K562 (cell line): ENCODE data around the gene TP53BP1. TPM values are rescaled to one million over a fixed set of nuclear protein-coding genes. Genes with fewer than 3 reads are reported as not detected.

Experiments used
- ATAC-seq: fragments of 200-7000 bp; cut with Tn5 transposase; 3 replicates; pipeline ENCODE4 v1.9.1; 2020; ENCODE audit warnings: moderate library complexity
- BruUV-seq: library from RNA; stranded (reverse); fragments of 400-500 nt; replicated peaks from 2 replicates; lab custom pipeline; 2021; lab: Mats Ljungman, UMichigan
- CTCF ChIA-PET: fragments of 300-600 bp; formaldehyde crosslinking; extraction: SDS; loops from one replicate; lab custom pipeline; 2021; ENCODE audit warnings: low intra/inter-chr PET ratio; lab: Yijun Ruan, JAX
- POLR2A ChIA-PET: fragments of 300-600, 350-650 bp; sonication (Branson Sonifier 250); formaldehyde crosslinking; extraction: SDS; loops from one replicate; lab custom pipeline; 2021; ENCODE audit warnings: antibody characterized with exemption, inconsistent platforms; lab: Yijun Ruan, JAX
- DNase-seq, 4 experiments: peaks; one replicate each; pipeline versions ENCODE4 v3.0.0 to v3.0.0-alpha.2; 2011 to 2018; ENCODE audit warnings: low spot score in 3 of 4, mixed read lengths in 3 of 4; ENCODE audit errors: extremely low read depth in 1 of 4
- FAIRE-seq: peaks from 2 replicates; lab custom pipeline; 2011; peaks lifted over from hg19 to GRCh38; lab: Jason Lieb, UNC
- H2AFZ ChIP-seq: 2 replicates; pipeline ENCODE4 v1.6.0; 2011; ENCODE audit warnings: low read depth, low read length, control low read depth, inconsistent platforms
- H3K27ac ChIP-seq: fragments of 200-600 bp; 3 replicates; pipeline ENCODE4 v1.8.0; 2011; ENCODE audit warnings: low read depth, mild to moderate bottlenecking, control low read depth, inconsistent platforms, low read length, moderate library complexity, mixed read lengths; ENCODE audit errors: extremely low read depth
- H3K27me3 ChIP-seq, 2 experiments: fragments of 300-600 bp in 1 of 2; 2 replicates in 1 of 2; 3 replicates in 1 of 2; pipeline versions ENCODE4 v1.6.0 to v1.8.0; 2011; ENCODE audit warnings: inconsistent platforms in 2 of 2, low read length in 2 of 2, mild to moderate bottlenecking in 1 of 2, mixed read lengths in 1 of 2, moderate library complexity in 1 of 2; ENCODE audit not compliant: control insufficient read depth in 2 of 2, insufficient read depth in 2 of 2
- H3K36me3 ChIP-seq: fragments of 300-600 bp; 3 replicates; pipeline ENCODE4 v1.8.0; 2011; ENCODE audit warnings: mild to moderate bottlenecking, low read length, inconsistent platforms; ENCODE audit not compliant: control insufficient read depth, insufficient read depth
- H3K4me1 ChIP-seq, 2 experiments: fragments of 200-600 bp in 1 of 2; replicated peaks in 1 of 2; 2 replicates in 1 of 2; 3 replicates in 1 of 2; pipeline versions ENCODE4 v1.5.1 to v1.8.0; 2011; ENCODE audit warnings: inconsistent platforms in 2 of 2, low read length in 2 of 2, mild to moderate bottlenecking in 1 of 2, mixed read lengths in 1 of 2, moderate library complexity in 1 of 2; ENCODE audit not compliant: control insufficient read depth in 2 of 2, insufficient read depth in 2 of 2
- H3K4me2 ChIP-seq: 2 replicates; pipeline ENCODE4 v1.6.1; 2011; ENCODE audit warnings: low read length, control low read depth, inconsistent platforms, mixed read lengths; ENCODE audit not compliant: insufficient read depth
- H3K4me3 ChIP-seq: fragments of 200-600 bp; sonication (generic), shearing (Covaris generic); 2 replicates; pipeline ENCODE4 v1.5.1; 2016; ENCODE audit warnings: control low read depth, inconsistent platforms
- H3K79me2 ChIP-seq: fragments of 200-600 bp; 3 replicates; pipeline ENCODE4 v1.8.0; 2011; ENCODE audit warnings: low read length, inconsistent platforms; ENCODE audit not compliant: control insufficient read depth, insufficient read depth
- H3K9ac ChIP-seq, 2 experiments: 2 replicates each; pipeline versions ENCODE4 v1.6.0 to v1.6.1; 2011; ENCODE audit warnings: low read depth in 2 of 2, low read length in 2 of 2, control low read depth in 1 of 2, inconsistent platforms in 1 of 2, mild to moderate bottlenecking in 1 of 2, mixed read lengths in 1 of 2; ENCODE audit not compliant: insufficient read depth in 1 of 2
- H3K9me1 ChIP-seq: one replicate; pipeline ENCODE4 v1.6.0; 2011; ENCODE audit warnings: inconsistent platforms, mild to moderate bottlenecking, low read length, moderate library complexity; ENCODE audit not compliant: control insufficient read depth, insufficient read depth
- H3K9me3 ChIP-seq: replicated peaks from 2 replicates; pipeline ENCODE4 v1.5.1; 2011; ENCODE audit warnings: low read depth, low read length, inconsistent platforms; ENCODE audit not compliant: control insufficient read depth, insufficient read depth
- H4K20me1 ChIP-seq: replicated peaks from 2 replicates; pipeline ENCODE4 v1.6.1; 2011; ENCODE audit warnings: low read length, inconsistent platforms, mixed read lengths; ENCODE audit not compliant: control insufficient read depth, insufficient read depth
- AFF4 ChIP-seq: sonication (generic); formaldehyde crosslinking; IDR thresholded peaks from 2 replicates; pipeline ENCODE4 v1.8.0; 2023; ENCODE audit warnings: mild to moderate bottlenecking, missing genetic modification reagents
- ARHGAP35 ChIP-seq: fragments of 450-650 bp; IDR thresholded peaks from 2 replicates; pipeline ENCODE4 v1.6.1; 2018; ENCODE audit not compliant: partially characterized antibody
- DMBX1 ChIP-seq: fragments of 250-450 bp; sonication (Bioruptor Pico); IDR thresholded peaks from 2 replicates; pipeline ENCODE4 v1.8.0; 2022; ENCODE audit warnings: inconsistent platforms, mild to moderate bottlenecking, moderate library complexity, borderline replicate concordance
- HCFC1 ChIP-seq: IDR thresholded peaks from 2 replicates; pipeline ENCODE4 v1.6.1; 2012; ENCODE audit warnings: low read depth, low read length, improper control_type of control experiment
- HDAC2 ChIP-seq: fragments of 450-650 bp; IDR thresholded peaks from 2 replicates; pipeline ENCODE4 v1.6.1; 2016; ENCODE audit warnings: mild to moderate bottlenecking
- IFI16 ChIP-seq: fragments of 250-450 bp; sonication (Bioruptor Pico); IDR thresholded peaks from 2 replicates; pipeline ENCODE4 v2.1.2; 2022; ENCODE audit warnings: mild to moderate bottlenecking, inconsistent platforms
- MTA1 ChIP-seq: fragments of 450-650 bp; IDR thresholded peaks from 2 replicates; pipeline ENCODE4 v1.6.1; 2017; ENCODE audit warnings: borderline replicate concordance
- MTF1 ChIP-seq: fragments of 250-450 bp; sonication (Bioruptor Pico); IDR thresholded peaks from 2 replicates; pipeline ENCODE4 v1.9.0; 2021; ENCODE audit warnings: moderate library complexity, mild to moderate bottlenecking, inconsistent platforms, borderline replicate concordance
- MYC ChIP-seq, 2 experiments: fragments of 250-450 bp in 1 of 2; sonication (Bioruptor Pico) in 1 of 2; IDR thresholded peaks; 2 replicates each; pipeline versions ENCODE4 v1.5.1 to v1.6.1; 2012 to 2021; ENCODE audit warnings: low read depth in 2 of 2, borderline replicate concordance in 1 of 2, improper control_type of control experiment in 1 of 2, low read length in 1 of 2, mild to moderate bottlenecking in 1 of 2, moderate library complexity in 1 of 2
- NFIX ChIP-seq: fragments of 250-450 bp; sonication (Bioruptor Pico); IDR thresholded peaks from 2 replicates; pipeline ENCODE4 v1.4.0; 2020; ENCODE audit warnings: low read depth, mild to moderate bottlenecking, moderate library complexity
- PATZ1 ChIP-seq: fragments of 250-450 bp; sonication (Bioruptor Pico); IDR thresholded peaks from 2 replicates; pipeline ENCODE4 v1.5.0; 2020; ENCODE audit warnings: mild to moderate bottlenecking, borderline replicate concordance
- ZBTB1 ChIP-seq: sonication (generic); formaldehyde crosslinking; IDR thresholded peaks from 2 replicates; pipeline ENCODE4 v1.8.1; 2023; ENCODE audit warnings: missing genetic modification reagents, low read depth, mild to moderate bottlenecking, borderline replicate concordance
- WGBS: fragments of 100-300 bp; shearing (Covaris generic); methylation state at CpG from one replicate; pipeline ENCODE4 v1.1.6; 2016; ENCODE audit warnings: low coverage, mixed read lengths; ENCODE audit not compliant: insufficient coverage; ENCODE audit errors: missing lambda C conversion rate; 5-methylcytosine and 5-hydroxymethylcytosine counted together
- in situ Hi-C: fragments of 300-500 bp; cut with MboI; formaldehyde crosslinking; loops from 4 replicates; pipeline ENCODE4 v1.15.0; 2018; ENCODE audit warnings: inconsistent platforms, mixed read lengths
- intact Hi-C: fragments of 100-400 bp; cut with micrococcal nuclease; formaldehyde crosslinking; loops from 2 replicates; pipeline ENCODE4 v1.14.2; 2022
- polyA plus RNA-seq, 8 experiments: library from polyadenylated mRNA; depleted of rRNA in 4 of 8; stranded (reverse) in 5 of 8; unstranded in 3 of 8; fragments of >200 nt; fragmentation: Nextera tagmentation in 2 of 8; fragmentation: Illumina TruSeq in 1 of 8; extraction: Ambion mirVana in 2 of 8; extraction: Trizol in 1 of 8; gene quantifications; 2 replicates each; pipeline versions ENCODE4 v1.2.1 to v1.2.3, GENCODE V29; 2011 to 2014; ENCODE audit warnings: inconsistent platforms in 1 of 8, missing spikeins in 1 of 8
- total RNA-seq, 7 experiments: library from RNA; depleted of rRNA in 6 of 7; stranded (reverse); fragments of >200 nt in 6 of 7; fragmentation: Illumina TruSeq in 2 of 7; extraction: Trizol in 2 of 7; gene quantifications; 2 replicates each; pipeline versions ENCODE4 v1.2.1 to v1.2.3, GENCODE V29; 2011 to 2021; ENCODE audit warnings: low replicate concordance in 1 of 7

The TP53BP1 gene
- total and polyA plus RNA-seq, 9 of the 15 experiments (the other 6 are each of a cell fraction or from before 2014, with no cell fraction given) = 5.7 to 63.3 (median 30.9) TPM

- CTCF ChIA-PET = no interaction called here
- no TSS peak for BruUV-seq
- WGBS = 53% methylated on average over 3 of the region's 3 CpGs
Measured at GRCh38 chr15:43534897-43535296, 41.9 kb upstream of the TP53BP1 start.

More at GRCh38 chr15:43534897-43535296, 41.9 kb upstream of the TP53BP1 start:
- Histone ChIP-seq H3K4me1 (no peaks in the 10 kb centered on the region), H2AFZ (no peak overlapping the region), H3K9ac (no peak overlapping the region), H3K79me2 (no peaks in the 10 kb centered on the region), H4K20me1 (no peaks in the 10 kb centered on the region), H3K27ac (no peak overlapping the region), H3K4me2 (no peak overlapping the region), H3K4me3 (no peak overlapping the region), H3K36me3 (peaks cover 14% of the 10 kb centered on the region; the same call in 1 of the 3 replicates), H3K27me3 (no peaks in the 10 kb centered on the region), H3K9me1 (peaks cover 7% of the 10 kb centered on the region), H3K9me3 (no peaks in the 10 kb centered on the region)
- no peak for ATAC-seq
- TF ChIP-seq ZBTB1 (CRISPR knock-in tag) (no peak), HCFC1 (no peak), MYC (IDR thresholded peaks at IDR 0.05; ENCODE audit: low read depth, low read length) (no peak), MYC (CRISPR knock-in tag; IDR thresholded peaks at IDR 0.05; ENCODE audit: borderline replicate concordance, low read depth) (no peak), MTF1 (CRISPR knock-in tag) (no peak), IFI16 (CRISPR knock-in tag) (no peak), HDAC2 (no peak), NFIX (CRISPR knock-in tag) (no peak), ARHGAP35 (no peak), MTA1 (no peak), AFF4 (CRISPR knock-in tag) (no peak), PATZ1 (CRISPR knock-in tag) (no peak), DMBX1 (CRISPR knock-in tag) (no peak)
- no peak for DNase-seq
- POLR2A ChIA-PET = interaction anchor here (0.7 to 1.4 kb wide), 2 partner anchors 10 to 21 kb away, joined by 3 to 4 read pairs; no protein-coding TSS in a partner anchor
- in situ Hi-C loops = no loop called here
- intact Hi-C loops = no loop called here
- no peak for FAIRE-seq
